Measurements from ENCODE around the gene TGFB1I1.

TGFB1I1 gene

DNA sequence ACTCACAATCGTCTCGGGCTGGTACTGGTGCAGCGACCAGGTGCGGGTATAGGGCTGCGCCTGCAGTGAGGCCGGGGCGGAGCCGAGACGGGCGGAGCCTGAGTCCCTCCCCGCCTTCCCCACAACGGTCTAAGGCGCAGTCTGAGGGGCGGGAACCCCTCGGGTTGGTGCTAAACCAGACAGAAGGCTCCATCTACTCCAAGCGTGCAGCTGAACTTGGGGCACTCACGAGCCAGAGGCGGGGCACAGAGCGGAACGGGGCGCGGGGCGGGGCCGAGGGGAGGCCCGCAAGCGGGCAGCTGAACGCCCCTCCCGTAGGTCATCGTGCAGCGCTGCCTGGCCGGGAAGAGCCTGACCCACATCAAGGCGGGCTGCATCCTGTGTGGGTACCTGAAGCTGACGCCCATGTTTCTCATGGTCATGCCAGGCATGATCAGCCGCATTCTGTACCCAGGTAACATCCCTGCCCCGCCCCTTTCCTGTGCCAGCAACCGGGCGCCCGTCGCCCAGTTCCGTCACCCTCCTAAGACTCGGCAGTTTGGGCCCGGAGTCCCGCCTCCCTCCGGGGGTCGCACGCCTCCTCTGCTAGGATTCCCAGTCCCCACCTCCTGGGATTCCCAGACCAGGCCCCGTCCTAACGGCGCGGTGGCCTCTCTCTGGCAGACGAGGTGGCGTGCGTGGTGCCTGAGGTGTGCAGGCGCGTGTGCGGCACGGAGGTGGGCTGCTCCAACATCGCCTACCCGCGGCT lies 15.9 kb downstream of the TGFB1I1 start:
- H3K36me3 ChIP-seq (ENCODE audit: control insufficient read depth, insufficient read depth, low read length): peaks cover 11% of the 10 kb centered on the region
- no peaks in the 10 kb centered on the region; the same call in 1 of the 2 replicates for H3K27me3 ChIP-seq (replicated peaks; ENCODE audit: control insufficient read depth, insufficient read depth, low read length)
- DNase-seq (ENCODE audit: extremely low read depth, insufficient read length): peak; percentile 68
- no peak for TF ChIP-seq CTCF (IDR thresholded peaks at IDR 0.05; ENCODE audit: insufficient read depth, low read length, poor library complexity, severe bottlenecking)
- peak overlapping the region; percentile 55 for H3K4me3 ChIP-seq (replicated peaks; ENCODE audit: low read depth, low read length)

- H3K27me3 ChIP-seq (replicated peaks; ENCODE audit: control insufficient read depth, insufficient read depth, low read length): no peaks in the 10 kb centered on the region; the same call in 1 of the 2 replicates
Measured at GRCh38 chr16:31488468-31489297, 16.7 kb downstream of the TGFB1I1 start.

DNA sequence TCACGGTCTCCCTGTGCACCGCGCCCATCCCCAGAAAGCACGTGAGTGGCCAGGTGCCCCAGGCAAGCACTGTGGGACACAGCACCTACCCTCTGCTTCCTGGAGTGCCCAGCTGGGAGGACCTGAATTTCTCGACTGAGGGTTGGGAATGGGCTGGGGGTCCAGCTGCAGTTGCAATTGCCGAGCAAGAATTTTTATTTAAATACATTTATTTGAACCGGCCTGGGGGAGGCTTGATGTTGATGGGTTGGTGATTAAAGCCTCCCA lies 17.3 kb downstream of the TGFB1I1 start:
- DNase-seq (ENCODE audit: extremely low read depth, insufficient read length): no peak
- no peak overlapping the region for H3K4me3 ChIP-seq (replicated peaks; ENCODE audit: low read depth, low read length)
- no peaks in the 10 kb centered on the region; the same call in 1 of the 2 replicates for H3K27me3 ChIP-seq (replicated peaks; ENCODE audit: control insufficient read depth, insufficient read depth, low read length)
- H3K36me3 ChIP-seq (ENCODE audit: control insufficient read depth, insufficient read depth, low read length): peaks cover 18% of the 10 kb centered on the region
- TF ChIP-seq CTCF (IDR thresholded peaks at IDR 0.05; ENCODE audit: insufficient read depth, low read length, poor library complexity, severe bottlenecking): no peak

More at GRCh38 chr16:31488468-31489297, 16.7 kb downstream of the TGFB1I1 start:
- no peak overlapping the region for H3K4me3 ChIP-seq (replicated peaks; ENCODE audit: low read depth, low read length)
- DNase-seq (ENCODE audit: extremely low read depth, insufficient read length): no peak
- no peak for TF ChIP-seq CTCF (IDR thresholded peaks at IDR 0.05; ENCODE audit: insufficient read depth, low read length, poor library complexity, severe bottlenecking)
- H3K36me3 ChIP-seq (ENCODE audit: control insufficient read depth, insufficient read depth, low read length): peaks cover 17% of the 10 kb centered on the region

DNA sequence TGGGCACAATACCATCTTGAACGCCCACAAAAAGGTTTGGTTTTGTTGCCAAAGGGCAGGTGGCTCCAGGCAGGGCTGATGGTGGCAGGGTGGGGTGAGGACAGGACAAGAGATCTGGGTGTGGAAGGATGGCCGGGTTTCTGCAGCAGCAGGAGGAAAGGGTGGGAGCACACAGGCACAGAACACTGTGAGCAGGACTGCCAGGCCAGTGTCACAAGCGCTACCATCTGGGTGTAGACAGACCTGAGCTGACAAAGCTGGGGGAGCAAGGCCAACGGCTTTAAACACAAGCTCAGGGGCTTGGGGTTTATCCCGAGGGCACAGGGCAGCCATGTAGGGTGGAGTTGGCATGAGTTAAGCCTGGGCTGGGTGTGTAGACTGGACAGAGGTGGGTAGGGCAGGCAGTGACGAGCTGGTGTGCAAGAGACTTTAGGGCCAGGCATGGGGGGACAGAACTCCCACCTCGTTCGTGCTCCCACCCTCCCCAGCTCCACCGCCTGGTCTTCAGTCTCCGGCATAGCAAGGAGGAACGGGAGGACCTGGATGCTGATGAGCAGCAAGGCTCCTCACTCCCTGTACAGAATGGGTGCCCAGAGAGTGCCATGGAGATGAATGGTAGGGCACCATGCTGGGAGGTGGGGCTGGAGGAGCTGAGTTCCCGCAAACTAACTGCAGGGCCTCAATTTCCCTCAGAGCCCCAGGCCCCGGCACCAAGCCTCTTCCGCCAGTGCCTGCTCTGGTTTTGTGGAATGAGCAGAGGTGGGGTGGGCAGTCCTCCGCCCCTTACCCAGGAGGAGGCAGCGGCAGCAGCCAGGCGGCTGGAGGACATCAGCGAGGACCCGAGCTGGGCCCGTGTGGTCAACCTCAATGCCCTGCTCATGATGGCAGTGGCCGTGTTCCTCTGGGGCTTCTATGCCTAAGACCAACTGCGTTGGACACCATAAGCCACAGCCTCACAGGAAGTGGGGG lies 17.9 kb downstream of the TGFB1I1 start:
- Histone ChIP-seq H3K4me3 (replicated peaks; ENCODE audit: low read depth, low read length) (no peak overlapping the region), H3K27me3 (replicated peaks; ENCODE audit: control insufficient read depth, insufficient read depth, low read length) (no peaks in the 10 kb centered on the region), H3K36me3 (ENCODE audit: control insufficient read depth, insufficient read depth, low read length) (peaks cover 18% of the 10 kb centered on the region)
- no peak for DNase-seq (ENCODE audit: extremely low read depth, insufficient read length)
- TF ChIP-seq CTCF (IDR thresholded peaks at IDR 0.05; ENCODE audit: insufficient read depth, low read length, poor library complexity, severe bottlenecking): no peak

GRCh38 chr16:31491778-31492418 lies 19.9 kb downstream of the TGFB1I1 start:
- Histone ChIP-seq H3K4me3 (replicated peaks; ENCODE audit: low read depth, low read length) (no peak overlapping the region), H3K36me3 (ENCODE audit: control insufficient read depth, insufficient read depth, low read length) (peaks cover 32% of the 10 kb centered on the region), H3K27me3 (replicated peaks; ENCODE audit: control insufficient read depth, insufficient read depth, low read length) (no peaks in the 10 kb centered on the region)
- no peak for TF ChIP-seq CTCF (IDR thresholded peaks at IDR 0.05; ENCODE audit: insufficient read depth, low read length, poor library complexity, severe bottlenecking)
- DNase-seq (ENCODE audit: extremely low read depth, insufficient read length): no peak

Data from GM06990 (cell line).